GM18505 (cell line): ENCODE results near the gene TRIM8.

Experiments used
- ATAC-seq: cut with Tn5 transposase; IDR thresholded peaks from one replicate; pipeline ENCODE4 v1.9.1; 2021; ENCODE audit not compliant: unreplicated experiment
- POLR2A ChIP-seq: IDR thresholded peaks from 4 replicates; pipeline ENCODE4 v1.6.1; 2011; ENCODE audit warnings: borderline replicate concordance; ENCODE audit not compliant: insufficient read depth, insufficient read length; ENCODE audit errors: extremely low read depth

TRIM8 gene

GRCh38 chr10:102648269-102648888, 4.1 kb downstream of the TRIM8 start:
- TF ChIP-seq POLR2A = no peak
- no peak for ATAC-seq

GRCh38 chr10:102648889-102649796, 4.9 kb downstream of the TRIM8 start:
- TF ChIP-seq POLR2A = peak; percentile 32
- no peak for ATAC-seq

GRCh38 chr10:102649797-102650654, 5.7 kb downstream of the TRIM8 start:
- ATAC-seq = no peak
- TF ChIP-seq POLR2A = peak; percentile 14

- ATAC-seq = no peak
- no peak for TF ChIP-seq POLR2A
These were observed 6.6 kb downstream of the TRIM8 start for GRCh38 chr10:102650655-102651454.

GRCh38 chr10:102651455-102652169, 7.3 kb downstream of the TRIM8 start:
- no peak for ATAC-seq

GRCh38 chr10:102652170-102652916, 8.1 kb downstream of the TRIM8 start:
- no peak for ATAC-seq
- no peak for TF ChIP-seq POLR2A

More at GRCh38 chr10:102651455-102652169, 7.3 kb downstream of the TRIM8 start:
- no peak for TF ChIP-seq POLR2A

- no peak for ATAC-seq
- no peak for TF ChIP-seq POLR2A
These were observed 8.8 kb downstream of the TRIM8 start for GRCh38 chr10:102653060-102653459.

GRCh38 chr10:102654566-102654965, 10.3 kb downstream of the TRIM8 start:
- no peak for ATAC-seq
- no peak for TF ChIP-seq POLR2A

- TF ChIP-seq POLR2A = no peak
- ATAC-seq = no peak
These were observed 10.7 kb downstream of the TRIM8 start for GRCh38 chr10:102654969-102655368.

GRCh38 chr10:102656026-102656425, 11.7 kb downstream of the TRIM8 start:
- no peak for ATAC-seq
- TF ChIP-seq POLR2A = no peak

GRCh38 chr10:102656791-102657371, 12.6 kb downstream of the TRIM8 start:
- no peak for TF ChIP-seq POLR2A
- ATAC-seq = no peak
